NOMO-1 treated with dmso at 0.1 percent for 144 hours (cell line): Measurements from ENCODE around the gene RNF215.
A peak's percentile ranks its signal among the peaks of the same experiment; 100 is the strongest.

Experiments used
- DNase-seq: peaks from one replicate; lab custom pipeline; 2025; ENCODE audit not compliant: unreplicated experiment; lab: John Stamatoyannopoulos, UW

RNF215 gene

GRCh38 chr22:30397656-30398635 is 10.7 kb upstream of the RNF215 start:
- no peak for DNase-seq

- DNase-seq, result no peak
These were observed 9.9 kb upstream of the RNF215 start, which contains the start of gene SEC14L2 for GRCh38 chr22:30396871-30397655. Gene SEC14L2, plus strand, starts transcription at chr22:30397018. Its CDS starts 99 bp downstream, at chr22:30397117.

GRCh38 chr22:30393885-30394284 is 6.7 kb upstream of the RNF215 start:
- no peak for DNase-seq

- no peak for DNase-seq
These were observed 6.1 kb upstream of the RNF215 start for GRCh38 chr22:30393322-30393680.

GRCh38 chr22:30392661-30393321 is 5.6 kb upstream of the RNF215 start:
- no peak for DNase-seq

- peak; percentile 28 for DNase-seq
These were observed 3.9 kb upstream of the RNF215 start for GRCh38 chr22:30390974-30391691.

GRCh38 chr22:30386608-30386959 is 627 bp downstream of the RNF215 start:
- DNase-seq, result no peak

- DNase-seq, result no peak
These were observed 1.3 kb downstream of the RNF215 start for GRCh38 chr22:30385942-30386341.

GRCh38 chr22:30383061-30383460 is 4.2 kb downstream of the RNF215 start:
- DNase-seq, result no peak

- no peak for DNase-seq
These were observed 4.9 kb downstream of the RNF215 start for GRCh38 chr22:30382340-30382739.

- DNase-seq, result no peak
These were observed 5.9 kb downstream of the RNF215 start for GRCh38 chr22:30381264-30381663.

- DNase-seq, result no peak
These were observed 7.2 kb downstream of the RNF215 start for GRCh38 chr22:30380011-30380410.

- no peak for DNase-seq
These were observed 11.8 kb downstream of the RNF215 start for GRCh38 chr22:30375312-30375849.

- no peak for DNase-seq
These were observed 13.6 kb downstream of the RNF215 start for GRCh38 chr22:30373331-30374325.

- peak; percentile 71 for DNase-seq
These were observed 14.3 kb downstream of the RNF215 start for GRCh38 chr22:30372915-30373314.

GRCh38 chr22:30371981-30372380 is 15.2 kb downstream of the RNF215 start:
- DNase-seq, result no peak

- no peak for DNase-seq
These were observed 15.9 kb downstream of the RNF215 start for GRCh38 chr22:30371321-30371720.

- DNase-seq, result no peak
These were observed 16.5 kb downstream of the RNF215 start for GRCh38 chr22:30370641-30371230.

GRCh38 chr22:30368420-30368819 is 18.8 kb downstream of the RNF215 start:
- DNase-seq, result no peak
